Sigmoid colon (tissue), 4 donors: ENCODE results near the gene PTMA.

Experiments
- EP300 ChIP-seq, 4 donors: sonication (generic); formaldehyde crosslinking; IDR thresholded peaks; one replicate each; pipeline ENCODE4 v1.6.1; 2017; ENCODE audit warnings: antibody characterized with exemption in 4 of 4
- POLR2A ChIP-seq, 2 donors: fragments of 450-650 bp; IDR thresholded peaks; one replicate each; pipeline ENCODE4 v1.6.1; 2016; ENCODE audit warnings: antibody characterized with exemption in 2 of 2, mild to moderate bottlenecking in 2 of 2, moderate library complexity in 2 of 2
- POLR2AphosphoS5 ChIP-seq, 4 donors: sonication (generic); formaldehyde crosslinking; IDR thresholded peaks; one replicate each; pipeline ENCODE4 v1.6.1; 2017; ENCODE audit warnings: antibody characterized with exemption in 4 of 4
- TF ChIP-seq, protein P1 (sequence below), 4 experiments: fragments of 450-650 bp in 3 of 4; fragments of 200-600 bp in 1 of 4; IDR thresholded peaks; one replicate each; pipeline ENCODE4 v1.5.1; 2016 to 2019; ENCODE audit warnings: antibody characterized with exemption in 4 of 4, mild to moderate bottlenecking in 3 of 4, moderate library complexity in 2 of 4

DNA sequence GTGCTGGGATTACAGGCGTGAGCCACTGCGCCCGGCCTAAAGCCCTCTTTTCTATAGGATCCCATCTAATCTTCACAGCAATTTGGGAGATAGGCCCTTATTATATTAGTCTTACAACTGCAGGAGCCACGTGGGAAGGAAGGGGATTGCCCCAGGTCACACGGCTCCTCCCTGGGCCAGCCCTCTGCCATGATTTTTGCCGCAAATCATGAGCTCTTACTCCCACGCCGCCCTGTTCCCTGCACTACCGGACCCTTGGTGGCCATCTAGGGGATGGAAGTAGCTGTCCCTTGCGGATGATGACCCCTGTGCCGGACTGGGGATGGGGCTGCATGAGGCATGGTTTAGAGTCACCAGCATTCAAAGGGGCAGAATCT is 28.4 kb upstream of the PTMA start:
- TF ChIP-seq, protein P1, sequence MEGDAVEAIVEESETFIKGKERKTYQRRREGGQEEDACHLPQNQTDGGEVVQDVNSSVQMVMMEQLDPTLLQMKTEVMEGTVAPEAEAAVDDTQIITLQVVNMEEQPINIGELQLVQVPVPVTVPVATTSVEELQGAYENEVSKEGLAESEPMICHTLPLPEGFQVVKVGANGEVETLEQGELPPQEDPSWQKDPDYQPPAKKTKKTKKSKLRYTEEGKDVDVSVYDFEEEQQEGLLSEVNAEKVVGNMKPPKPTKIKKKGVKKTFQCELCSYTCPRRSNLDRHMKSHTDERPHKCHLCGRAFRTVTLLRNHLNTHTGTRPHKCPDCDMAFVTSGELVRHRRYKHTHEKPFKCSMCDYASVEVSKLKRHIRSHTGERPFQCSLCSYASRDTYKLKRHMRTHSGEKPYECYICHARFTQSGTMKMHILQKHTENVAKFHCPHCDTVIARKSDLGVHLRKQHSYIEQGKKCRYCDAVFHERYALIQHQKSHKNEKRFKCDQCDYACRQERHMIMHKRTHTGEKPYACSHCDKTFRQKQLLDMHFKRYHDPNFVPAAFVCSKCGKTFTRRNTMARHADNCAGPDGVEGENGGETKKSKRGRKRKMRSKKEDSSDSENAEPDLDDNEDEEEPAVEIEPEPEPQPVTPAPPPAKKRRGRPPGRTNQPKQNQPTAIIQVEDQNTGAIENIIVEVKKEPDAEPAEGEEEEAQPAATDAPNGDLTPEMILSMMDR (IDR thresholded peaks at IDR 0.05): no peak
- TF ChIP-seq POLR2A (IDR thresholded peaks at IDR 0.05): no peak
- no peak for TF ChIP-seq POLR2AphosphoS5 (IDR thresholded peaks at IDR 0.05)
- no peak for TF ChIP-seq EP300 (IDR thresholded peaks at IDR 0.05)
